HepG2 (cell line): ENCODE data around the gene FRMD4A. TPM values are rescaled to one million over a fixed set of nuclear protein-coding genes. Genes with fewer than 3 reads are reported as not detected.

ENCODE experiments used
- ATAC-seq: fragments of 200-7000 bp; cut with Tn5 transposase; 3 replicates; pipeline ENCODE4 v1.9.1; 2020; ENCODE audit warnings: mild to moderate bottlenecking, moderate library complexity
- BruUV-seq: library from RNA; stranded (reverse); fragments of 400-500 nt; replicated peaks from 2 replicates; lab custom pipeline; 2021; lab: Mats Ljungman, UMichigan
- CTCF ChIA-PET: fragments of 300-600 bp; formaldehyde crosslinking; extraction: SDS; loops from one replicate; lab custom pipeline; 2021; ENCODE audit warnings: low total read pairs, inconsistent platforms, low intra/inter-chr PET ratio; lab: Yijun Ruan, JAX
- POLR2A ChIA-PET: fragments of 350-600 bp; sonication (Branson Sonifier 250); formaldehyde crosslinking; loops from one replicate; lab custom pipeline; 2020; ENCODE audit warnings: antibody characterized with exemption, inconsistent platforms; lab: Yijun Ruan, JAX
- DNase-seq: peaks from one replicate; pipeline ENCODE4 v3.0.0-alpha.2; 2015; ENCODE audit warnings: low spot score
- FAIRE-seq: peaks from 3 replicates; lab custom pipeline; 2011; peaks lifted over from hg19 to GRCh38; lab: Jason Lieb, UNC
- H2AFZ ChIP-seq: one replicate; pipeline ENCODE4 v1.6.1; 2011; ENCODE audit warnings: low read length, inconsistent platforms
- H3K27ac ChIP-seq: fragments of 300-600 bp; 3 replicates; pipeline ENCODE4 v1.8.0; 2011; ENCODE audit warnings: mixed run types, mild to moderate bottlenecking, mixed read lengths, low read length, inconsistent platforms; ENCODE audit not compliant: insufficient read depth; ENCODE audit errors: extremely low read length
- H3K27me3 ChIP-seq, 2 experiments: fragments of 200-600 bp in 1 of 2; 2 replicates in 1 of 2; 3 replicates in 1 of 2; pipeline versions ENCODE4 v1.6.0 to v1.8.0; 2011; ENCODE audit warnings: low read length in 2 of 2, mild to moderate bottlenecking in 2 of 2, moderate library complexity in 2 of 2, inconsistent platforms in 1 of 2; ENCODE audit not compliant: insufficient read depth in 2 of 2, control insufficient read depth in 1 of 2
- H3K36me3 ChIP-seq, 2 experiments: fragments of 200-600 bp in 1 of 2; replicated peaks in 1 of 2; 2 replicates in 1 of 2; 3 replicates in 1 of 2; pipeline versions ENCODE4 v1.5.1 to v1.8.0; 2011; ENCODE audit warnings: low read length in 2 of 2, inconsistent platforms in 1 of 2; ENCODE audit not compliant: insufficient read depth in 2 of 2, control insufficient read depth in 1 of 2
- H3K4me1 ChIP-seq: 2 replicates; pipeline ENCODE4 v1.5.1; 2012; ENCODE audit warnings: low read length, inconsistent platforms; ENCODE audit not compliant: insufficient read depth
- H3K4me2 ChIP-seq: 2 replicates; pipeline ENCODE4 v1.6.0; 2011; ENCODE audit warnings: low read depth, low read length, inconsistent platforms
- H3K4me3 ChIP-seq, 3 experiments: fragments of 200-600 bp in 1 of 3; sonication (generic), shearing (Covaris generic) in 1 of 3; replicated peaks in 1 of 3; 2 replicates each; pipeline ENCODE4 v1.5.1; 2011 to 2016; ENCODE audit warnings: low read length in 3 of 3, inconsistent platforms in 2 of 3, low read depth in 2 of 3, mild to moderate bottlenecking in 2 of 3, control low read depth in 1 of 3, mixed read lengths in 1 of 3; ENCODE audit not compliant: insufficient read depth in 1 of 3
- H3K79me2 ChIP-seq: one replicate; pipeline ENCODE4 v1.6.1; 2011; ENCODE audit warnings: low read length, inconsistent platforms; ENCODE audit not compliant: insufficient read depth
- H3K9ac ChIP-seq: 2 replicates; pipeline ENCODE4 v1.6.0; 2011; ENCODE audit warnings: mild to moderate bottlenecking, low read depth, low read length, inconsistent platforms; ENCODE audit not compliant: insufficient read depth
- H3K9me3 ChIP-seq: 2 replicates; pipeline ENCODE4 v1.5.1; 2012; ENCODE audit warnings: mild to moderate bottlenecking, low read length
- H4K20me1 ChIP-seq: 2 replicates; pipeline ENCODE4 v1.6.0; 2011; ENCODE audit warnings: inconsistent platforms, mild to moderate bottlenecking, low read length, moderate library complexity; ENCODE audit not compliant: insufficient read depth
- CEBPG ChIP-seq: IDR thresholded peaks from 2 replicates; pipeline ENCODE4 v1.6.1; 2016
- CREM ChIP-seq, 2 experiments: sonication (generic) in 1 of 2; formaldehyde crosslinking in 1 of 2; IDR thresholded peaks; 2 replicates each; pipeline versions ENCODE4 v1.4.0 to v1.6.1; 2016 to 2020; ENCODE audit warnings: antibody characterized with exemption in 1 of 2, mild to moderate bottlenecking in 1 of 2, missing genetic modification reagents in 1 of 2
- YY1 ChIP-seq: IDR thresholded peaks from 2 replicates; pipeline ENCODE4 v1.6.1; 2011; ENCODE audit warnings: low read length, low read depth, moderate library complexity, mild to moderate bottlenecking; ENCODE audit not compliant: insufficient read depth, insufficient replicate concordance
- ZNF331 ChIP-seq: sonication (generic); formaldehyde crosslinking; IDR thresholded peaks from 2 replicates; pipeline ENCODE4 v1.4.0; 2020; ENCODE audit warnings: missing genetic modification reagents
- ZNF792 ChIP-seq: IDR thresholded peaks from 2 replicates; pipeline ENCODE4 v1.6.1; 2016
- WGBS: methylation state at CpG from one replicate; pipeline ENCODE4 v1.1.6; 2017; ENCODE audit warnings: low lambda C conversion rate; 5-methylcytosine and 5-hydroxymethylcytosine counted together
- in situ Hi-C: cut with HindIII; loops from 2 replicates; pipeline ENCODE4 v1.10.0; 2017; ENCODE audit warnings: low pct_unique_long_range_greater_than_20kb; ENCODE audit not compliant: extremely low pct_ligation_motif_present
- intact Hi-C: fragments of 100-400 bp; cut with micrococcal nuclease; formaldehyde crosslinking; loops from one replicate; pipeline ENCODE4 v1.10.0; 2022; ENCODE audit not compliant: unreplicated experiment
- polyA plus RNA-seq, 8 experiments: library from polyadenylated mRNA; depleted of rRNA in 3 of 8; stranded (reverse) in 7 of 8; unstranded in 1 of 8; fragments of >200 nt; fragmentation: Illumina TruSeq in 4 of 8; extraction: Trizol in 4 of 8; gene quantifications; 2 replicates each; pipeline versions ENCODE4 v1.2.1 to v1.2.3, GENCODE V29; 2011 to 2016; ENCODE audit warnings: low read depth in 4 of 8, missing spikeins in 1 of 8, mixed read lengths in 1 of 8; ENCODE audit not compliant: insufficient read depth in 1 of 8
- total RNA-seq, 5 experiments: library from RNA; depleted of rRNA; stranded (reverse); fragments of >200 nt; fragmentation: Illumina TruSeq; extraction: Trizol; gene quantifications; 2 replicates each; pipeline ENCODE4 v1.2.3, GENCODE V29; 2016; ENCODE audit warnings: low read depth in 1 of 5
- TF ChIP-seq, protein P1 (sequence below): sonication (generic); formaldehyde crosslinking; IDR thresholded peaks from 2 replicates; pipeline ENCODE4 v1.5.1; 2020; ENCODE audit warnings: missing genetic modification reagents, mild to moderate bottlenecking, borderline replicate concordance
- TF ChIP-seq, protein P2 (sequence below): sonication (generic); formaldehyde crosslinking; IDR thresholded peaks from 2 replicates; pipeline ENCODE4 v1.8.0; 2022; ENCODE audit warnings: missing genetic modification reagents, low read depth, mild to moderate bottlenecking, borderline replicate concordance

FRMD4A gene
- total and polyA plus RNA-seq, 2 of the 13 experiments (the other 11 are each of a cell fraction or from before 2014, with no cell fraction given) = 0.09 to 0.26 TPM

GRCh38 chr10:13803566-13804554 is 526.9 kb downstream of the FRMD4A start:
- Histone ChIP-seq H3K4me2 (no peak overlapping the region), H3K79me2 (no peaks in the 10 kb centered on the region), H3K9ac (no peak overlapping the region), H3K9me3 (no peaks in the 10 kb centered on the region), H4K20me1 (no peaks in the 10 kb centered on the region), H3K4me1 (no peaks in the 10 kb centered on the region), H3K27ac (no peak overlapping the region), H3K27me3 (peaks cover 0 to 12% of the 10 kb centered on the region in 2 experiments; a peak in 1 of 5 replicates), H3K4me3 (no peak overlapping the region), H3K36me3 (no peaks in the 10 kb centered on the region), H2AFZ (no peak overlapping the region)
- CTCF ChIA-PET = no interaction called here
- no TSS peak for BruUV-seq
- TF ChIP-seq CREM (IDR thresholded peaks at IDR 0.05) (no peak), CREM (CRISPR knock-in tag; IDR thresholded peaks at IDR 0.05) (no peak), ZNF792 (CRISPR knock-in tag) (no peak), YY1 (no peak), CEBPG (CRISPR knock-in tag) (no peak), ZNF331 (CRISPR knock-in tag) (no peak)
- TF ChIP-seq, protein P1, sequence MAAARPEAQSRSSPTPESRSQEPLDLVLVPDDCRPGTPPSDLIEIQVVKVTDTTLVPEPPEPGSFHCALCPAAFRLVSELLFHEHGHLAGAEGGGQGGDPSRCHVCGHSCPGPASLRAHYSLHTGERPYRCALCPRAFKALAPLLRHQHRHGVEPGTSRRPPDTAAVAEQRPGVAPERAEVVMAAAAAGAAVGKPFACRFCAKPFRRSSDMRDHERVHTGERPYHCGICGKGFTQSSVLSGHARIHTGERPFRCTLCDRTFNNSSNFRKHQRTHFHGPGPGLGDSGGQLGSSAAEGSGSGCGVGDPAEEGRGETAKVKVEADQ (CRISPR knock-in tag) = no peak
- TF ChIP-seq, protein P2, sequence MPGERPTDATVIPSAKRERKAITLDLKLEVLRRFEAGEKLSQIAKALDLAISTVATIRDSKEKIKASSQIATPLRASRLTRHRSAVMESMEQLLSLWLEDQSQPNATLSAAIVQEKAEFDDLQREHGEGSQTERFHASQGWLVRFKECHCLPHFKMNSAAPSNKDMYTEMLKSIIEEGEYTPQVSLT (CRISPR knock-in tag) = no peak
- in situ Hi-C loops = no loop called here
- intact Hi-C loops = no loop called here
- 9% methylated on average over 18 of the region's 18 CpGs for WGBS
- POLR2A ChIA-PET = interaction anchor here (1.6 kb wide), 1 partner anchor 382 kb away, joined by 4 read pairs; no protein-coding TSS in a partner anchor
- no peak for FAIRE-seq
- ATAC-seq = no peak
- no peak for DNase-seq
